GM12878 (cell line): ENCODE results near the gene LCE6A. TPM values are rescaled to one million over a fixed set of nuclear protein-coding genes. Genes with fewer than 3 reads are reported as not detected.

Source experiments
- ATAC-seq: fragments of 200-7000 bp; cut with Tn5 transposase; 3 replicates; pipeline ENCODE4 v1.9.1; 2020; ENCODE audit warnings: mild to moderate bottlenecking, moderate library complexity
- BruUV-seq: library from RNA; stranded (reverse); fragments of 400-500 nt; replicated peaks from 2 replicates; lab custom pipeline; 2021; lab: Mats Ljungman, UMichigan
- CTCF ChIA-PET: fragments of 300-600 bp; sonication (Branson Sonifier 250); formaldehyde crosslinking; extraction: SDS; loops from one replicate; lab custom pipeline; 2021; ENCODE audit warnings: inconsistent platforms; lab: Yijun Ruan, JAX
- POLR2A ChIA-PET: fragments of 350-600 bp; formaldehyde crosslinking; extraction: SDS; loops from one replicate; lab custom pipeline; 2021; ENCODE audit warnings: inconsistent platforms; lab: Charles Lee
- RAD21 ChIA-PET: fragments of 300-600 bp; sonication (Branson Sonifier 250); formaldehyde crosslinking; loops from one replicate; lab custom pipeline; 2023; ENCODE audit warnings: antibody characterized with exemption; ENCODE audit not compliant: unreplicated experiment; lab: Charles Lee
- SMC1A ChIA-PET: fragments of 300-600 bp; sonication (Branson Sonifier 250); formaldehyde crosslinking; loops from one replicate; lab custom pipeline; 2023; ENCODE audit not compliant: unreplicated experiment, uncharacterized antibody; lab: Charles Lee
- DNase-seq: peaks from one replicate; pipeline ENCODE4 v3.0.0-alpha.2; 2011; ENCODE audit warnings: low read depth, low spot score
- FAIRE-seq: peaks from 3 replicates; lab custom pipeline; 2011; peaks lifted over from hg19 to GRCh38; lab: Jason Lieb, UNC
- H2AFZ ChIP-seq: 2 replicates; pipeline ENCODE4 v1.6.0; 2011; ENCODE audit warnings: low read depth, low read length, control low read depth; ENCODE audit not compliant: control insufficient read depth
- H3K27ac ChIP-seq: 2 replicates; pipeline ENCODE4 v1.5.1; 2011; ENCODE audit warnings: control low read depth; ENCODE audit not compliant: control insufficient read depth, insufficient read depth
- H3K27me3 ChIP-seq, 2 experiments: replicated peaks in 1 of 2; 2 replicates each; pipeline versions ENCODE4 v1.6.0 to v1.6.1; 2011; ENCODE audit warnings: low read length in 1 of 2; ENCODE audit not compliant: control insufficient read depth in 2 of 2, insufficient read depth in 2 of 2
- H3K36me3 ChIP-seq, 2 experiments: 2 replicates each; pipeline ENCODE4 v1.5.1; 2011; ENCODE audit warnings: low read length in 1 of 2; ENCODE audit not compliant: control insufficient read depth in 2 of 2, insufficient read depth in 2 of 2
- H3K4me1 ChIP-seq: 2 replicates; pipeline ENCODE4 v1.6.1; 2011; ENCODE audit warnings: mild to moderate bottlenecking, low read length, moderate library complexity, mixed read lengths; ENCODE audit not compliant: control insufficient read depth, insufficient read depth
- H3K4me2 ChIP-seq: 2 replicates; pipeline ENCODE4 v1.6.0; 2011; ENCODE audit warnings: control low read depth; ENCODE audit not compliant: control insufficient read depth, insufficient read depth
- H3K4me3 ChIP-seq: fragments of 200-600 bp; sonication (generic); 2 replicates; pipeline ENCODE4 v1.5.1; 2016
- H3K79me2 ChIP-seq: 2 replicates; pipeline ENCODE4 v1.6.0; 2011; ENCODE audit warnings: low read length; ENCODE audit not compliant: control insufficient read depth, insufficient read depth
- H3K9ac ChIP-seq: 2 replicates; pipeline ENCODE4 v1.8.0; 2011; ENCODE audit warnings: low read length, control low read depth, mixed read lengths; ENCODE audit not compliant: control insufficient read depth, insufficient read depth
- H3K9me3 ChIP-seq: replicated peaks from 3 replicates; pipeline ENCODE4 v1.5.1; 2011; ENCODE audit warnings: mild to moderate bottlenecking, low read length; ENCODE audit not compliant: control insufficient read depth, insufficient read depth
- H4K20me1 ChIP-seq: 2 replicates; pipeline ENCODE4 v1.6.0; 2011; ENCODE audit not compliant: control insufficient read depth, insufficient read depth
- BACH1 ChIP-seq: fragments of 450-650 bp; IDR thresholded peaks from 2 replicates; pipeline ENCODE4 v1.6.1; 2017; ENCODE audit warnings: mild to moderate bottlenecking, borderline replicate concordance
- POLR2A ChIP-seq: IDR thresholded peaks from 2 replicates; pipeline ENCODE4 v1.6.1; 2011; ENCODE audit warnings: low read depth, mild to moderate bottlenecking, low read length
- RAD21 ChIP-seq: IDR thresholded peaks from 2 replicates; pipeline ENCODE4 v1.6.1; 2011; ENCODE audit warnings: mild to moderate bottlenecking, low read depth, low read length, moderate library complexity; ENCODE audit not compliant: insufficient read depth
- SPI1 ChIP-seq: IDR thresholded peaks from 2 replicates; pipeline ENCODE4 v1.6.1; 2011; ENCODE audit warnings: low read depth, mild to moderate bottlenecking, low read length, moderate library complexity, borderline replicate concordance; ENCODE audit not compliant: insufficient read depth
- TCF12 ChIP-seq: IDR thresholded peaks from 2 replicates; pipeline ENCODE4 v1.6.1; 2011; ENCODE audit warnings: low read depth, mild to moderate bottlenecking, low read length
- ZBTB11 ChIP-seq: fragments of 450-650 bp; formaldehyde crosslinking; IDR thresholded peaks from 2 replicates; pipeline ENCODE4 v1.5.0; 2022; ENCODE audit warnings: mild to moderate bottlenecking, missing genetic modification characterization
- ZNF207 ChIP-seq: fragments of 450-650 bp; IDR thresholded peaks from 2 replicates; pipeline ENCODE4 v1.6.1; 2014; ENCODE audit warnings: antibody characterized with exemption, mild to moderate bottlenecking, borderline replicate concordance
- WGBS: methylation state at CpG from one replicate; pipeline ENCODE4 v1.1.6; 2016; ENCODE audit warnings: low lambda C conversion rate; ENCODE audit not compliant: insufficient replicate concordance, insufficient coverage; ENCODE audit errors: missing lambda C conversion rate; 5-methylcytosine and 5-hydroxymethylcytosine counted together
- in situ Hi-C: fragments of 300-500 bp; cut with MboI; formaldehyde crosslinking; loops from 9 replicates; pipeline ENCODE4 v1.14.3; 2018; ENCODE audit warnings: mixed read lengths
- intact Hi-C: fragments of 100-400 bp; cut with micrococcal nuclease; formaldehyde crosslinking; loops from one replicate; pipeline ENCODE4 v1.14.2; 2022; ENCODE audit not compliant: unreplicated experiment
- polyA plus RNA-seq, 11 experiments: library from polyadenylated mRNA; depleted of rRNA in 4 of 11; unstranded in 6 of 11; stranded (reverse) in 5 of 11; fragments of >200 nt; fragmentation: Nextera tagmentation in 4 of 11; fragmentation: Illumina TruSeq in 1 of 11; extraction: Ambion mirVana in 4 of 11; extraction: Trizol in 1 of 11; gene quantifications; 1 replicate in 1 of 11; 2 replicates in 10 of 11; pipeline versions ENCODE4 v1.2.1 to v1.2.3, GENCODE V29; 2011 to 2016; ENCODE audit warnings: inconsistent platforms in 2 of 11, missing spikeins in 2 of 11, low read depth in 1 of 11
- total RNA-seq, 4 experiments: library from RNA; depleted of rRNA in 3 of 4; stranded (reverse); fragments of >200 nt in 3 of 4; fragmentation: Illumina TruSeq in 1 of 4; extraction: Trizol in 1 of 4; gene quantifications; 2 replicates each; pipeline versions ENCODE4 v1.2.1 to v1.2.3, GENCODE V29; 2013 to 2021

Gene LCE6A
- total and polyA plus RNA-seq, 10 of the 15 experiments (the other 5 are each of a cell fraction or from before 2014, with no cell fraction given) = 0.45 TPM; not detected in 9

- DNase-seq = no peak
- FAIRE-seq = no peak
- BruUV-seq = no TSS peak
These were observed 43.4 kb downstream of the LCE6A start for GRCh38 chr1:152886085-152886484.

More at GRCh38 chr1:152886085-152886484, 43.4 kb downstream of the LCE6A start:
- in situ Hi-C loops (no loop called here), intact Hi-C loops (no loop called here)
- H3K4me2 ChIP-seq = no peak overlapping the region
- no peak for ATAC-seq
- ChIA-PET RAD21 (interaction anchor here (1.1 kb wide), 1 partner anchor 14 kb away, joined by 3 read pairs; no protein-coding TSS in a partner anchor), CTCF (interaction anchor here (1.7 kb wide), 1 partner anchor 15 kb away, joined by 4 read pairs; no protein-coding TSS in a partner anchor), POLR2A (no interaction called here), SMC1A (interaction anchor here (0.7 kb wide), 1 partner anchor 9 kb away, joined by 3 read pairs; no protein-coding TSS in a partner anchor)
- no peak overlapping the region for H3K9ac ChIP-seq
- no peaks in the 10 kb centered on the region for H4K20me1 ChIP-seq
- no peak for TF ChIP-seq TCF12
- no peak for TF ChIP-seq SPI1
- no peak for TF ChIP-seq BACH1
- no peak for TF ChIP-seq ZNF207
- TF ChIP-seq ZBTB11 (CRISPR knock-in tag) = no peak
- no peak for TF ChIP-seq RAD21
- TF ChIP-seq POLR2A = no peak
- H3K36me3 ChIP-seq = no peaks in the 10 kb centered on the region
- WGBS = 2% methylated on average over 3 of the region's 3 CpGs
- H3K27ac ChIP-seq = no peak overlapping the region
- peaks cover 22% of the 10 kb centered on the region for H3K4me1 ChIP-seq
- H3K4me3 ChIP-seq = no peak overlapping the region
- no peaks in the 10 kb centered on the region for H3K9me3 ChIP-seq
- H3K79me2 ChIP-seq = no peaks in the 10 kb centered on the region
- H2AFZ ChIP-seq = no peak overlapping the region
- no peaks in the 10 kb centered on the region for H3K27me3 ChIP-seq
